Coronary artery (tissue), 2 donors: ENCODE measurements around the gene EDNRA.
A peak's percentile ranks its signal among the peaks of the same experiment; 100 is the strongest.

Experiments
- DNase-seq: peaks from one replicate; pipeline ENCODE4 v3.0.0-alpha.2; 2017; ENCODE audit warnings: low spot score
- H3K27ac ChIP-seq, 2 donors: fragments of 200-600 bp; sonication (generic); one replicate each; pipeline ENCODE4 v1.5.1; 2016 to 2019
- H3K4me3 ChIP-seq: fragments of 200-600 bp; sonication (generic); 2 replicates; pipeline ENCODE4 v1.5.1; 2016; ENCODE audit warnings: mild to moderate bottlenecking, moderate library complexity
- TF ChIP-seq, protein P1 (sequence below): fragments of 200-600 bp; sonication (generic); IDR thresholded peaks from one replicate; pipeline ENCODE4 v1.5.1; 2019; ENCODE audit warnings: antibody characterized with exemption

The EDNRA gene

DNA sequence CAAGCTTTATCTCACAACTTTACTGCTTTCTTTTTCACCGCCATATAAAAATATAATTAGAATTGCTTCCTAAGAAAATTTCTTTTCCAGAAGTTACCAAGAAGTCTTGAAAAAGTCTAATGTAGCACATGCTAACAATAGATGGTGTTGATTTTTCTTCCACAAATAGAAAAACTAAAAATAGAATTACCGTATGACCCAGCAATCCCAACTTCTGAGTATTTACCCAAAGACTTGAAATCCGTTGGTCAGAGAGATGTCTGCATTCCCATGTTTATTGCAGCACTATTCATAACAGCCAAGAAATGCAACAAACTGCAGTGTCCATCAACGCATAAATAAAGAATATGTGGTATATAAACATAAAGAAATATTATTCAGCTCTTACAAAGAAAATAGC, 17.8 kb upstream of the EDNRA start:
- H3K4me3 ChIP-seq: no peak overlapping the region
- H3K27ac ChIP-seq: peak overlapping the region; percentile 75 to 85
- no peak for DNase-seq
- TF ChIP-seq, protein P1, sequence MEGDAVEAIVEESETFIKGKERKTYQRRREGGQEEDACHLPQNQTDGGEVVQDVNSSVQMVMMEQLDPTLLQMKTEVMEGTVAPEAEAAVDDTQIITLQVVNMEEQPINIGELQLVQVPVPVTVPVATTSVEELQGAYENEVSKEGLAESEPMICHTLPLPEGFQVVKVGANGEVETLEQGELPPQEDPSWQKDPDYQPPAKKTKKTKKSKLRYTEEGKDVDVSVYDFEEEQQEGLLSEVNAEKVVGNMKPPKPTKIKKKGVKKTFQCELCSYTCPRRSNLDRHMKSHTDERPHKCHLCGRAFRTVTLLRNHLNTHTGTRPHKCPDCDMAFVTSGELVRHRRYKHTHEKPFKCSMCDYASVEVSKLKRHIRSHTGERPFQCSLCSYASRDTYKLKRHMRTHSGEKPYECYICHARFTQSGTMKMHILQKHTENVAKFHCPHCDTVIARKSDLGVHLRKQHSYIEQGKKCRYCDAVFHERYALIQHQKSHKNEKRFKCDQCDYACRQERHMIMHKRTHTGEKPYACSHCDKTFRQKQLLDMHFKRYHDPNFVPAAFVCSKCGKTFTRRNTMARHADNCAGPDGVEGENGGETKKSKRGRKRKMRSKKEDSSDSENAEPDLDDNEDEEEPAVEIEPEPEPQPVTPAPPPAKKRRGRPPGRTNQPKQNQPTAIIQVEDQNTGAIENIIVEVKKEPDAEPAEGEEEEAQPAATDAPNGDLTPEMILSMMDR: no peak

DNA sequence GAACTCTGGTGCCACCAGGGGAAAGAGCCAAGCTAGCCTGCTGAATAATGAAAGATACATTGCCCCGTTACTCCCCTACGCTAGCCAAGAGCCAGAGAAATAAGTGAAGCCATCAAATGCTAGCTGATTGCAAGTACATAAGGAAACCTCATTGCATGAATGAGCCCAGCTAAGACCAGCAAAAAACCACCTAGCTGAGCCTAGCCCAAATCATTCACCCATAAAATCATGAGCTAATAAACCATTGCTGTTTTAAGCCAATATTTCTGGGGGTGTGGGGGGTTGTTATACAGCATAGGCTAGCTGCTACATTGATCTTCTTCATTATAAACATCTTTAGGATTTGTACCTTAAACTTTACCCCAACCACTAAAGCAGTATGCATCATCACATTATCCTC, 15.4 kb upstream of the EDNRA start:
- no peak overlapping the region for H3K27ac ChIP-seq
- H3K4me3 ChIP-seq: no peak overlapping the region
- no peak for DNase-seq
- TF ChIP-seq, protein P1: no peak

DNA sequence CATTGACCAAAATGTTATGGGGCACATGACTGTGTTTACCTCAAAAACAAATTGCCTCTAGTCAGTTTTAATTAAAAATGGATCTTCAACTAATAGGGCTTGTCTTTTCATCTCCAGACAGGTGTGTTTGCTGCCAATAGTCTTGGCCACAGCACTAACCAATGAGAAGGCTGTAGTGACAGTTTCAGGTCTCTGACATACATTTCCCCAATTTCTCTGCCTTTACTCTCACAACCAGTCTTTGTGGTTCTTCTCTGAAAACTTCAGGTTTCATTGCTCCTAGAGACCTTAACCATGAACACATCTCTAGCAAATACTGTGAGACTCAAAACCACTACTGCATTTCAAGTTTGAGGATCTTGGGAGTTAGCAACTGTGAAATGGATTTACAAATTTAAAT, 3.5 kb upstream of the EDNRA start:
- TF ChIP-seq, protein P1: no peak
- no peak overlapping the region for H3K27ac ChIP-seq
- H3K4me3 ChIP-seq: no peak overlapping the region
- DNase-seq: no peak

DNA sequence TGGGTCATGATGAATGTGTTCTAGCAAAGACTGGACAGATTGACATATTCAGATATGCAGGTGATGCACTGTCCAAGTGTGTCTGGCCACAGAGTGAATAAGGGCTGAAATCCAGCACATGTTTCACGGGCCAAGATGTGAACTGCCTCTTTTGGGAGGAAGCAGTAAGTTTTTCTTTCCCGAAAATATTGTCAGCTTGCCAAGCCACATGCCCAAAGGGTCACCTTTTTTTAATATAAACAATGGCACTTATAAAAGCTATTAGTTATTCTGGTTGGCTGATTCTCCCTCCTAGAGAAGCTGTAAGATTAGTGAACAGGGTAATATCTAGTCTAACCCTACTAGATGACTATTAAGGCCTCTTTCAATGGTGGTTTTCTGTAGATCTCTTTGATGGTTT, 1.5 kb upstream of the EDNRA start:
- no peak for DNase-seq
- Histone ChIP-seq H3K27ac (peak overlapping the region; percentile 94), H3K4me3 (no peak overlapping the region)
- TF ChIP-seq, protein P1: no peak

DNA sequence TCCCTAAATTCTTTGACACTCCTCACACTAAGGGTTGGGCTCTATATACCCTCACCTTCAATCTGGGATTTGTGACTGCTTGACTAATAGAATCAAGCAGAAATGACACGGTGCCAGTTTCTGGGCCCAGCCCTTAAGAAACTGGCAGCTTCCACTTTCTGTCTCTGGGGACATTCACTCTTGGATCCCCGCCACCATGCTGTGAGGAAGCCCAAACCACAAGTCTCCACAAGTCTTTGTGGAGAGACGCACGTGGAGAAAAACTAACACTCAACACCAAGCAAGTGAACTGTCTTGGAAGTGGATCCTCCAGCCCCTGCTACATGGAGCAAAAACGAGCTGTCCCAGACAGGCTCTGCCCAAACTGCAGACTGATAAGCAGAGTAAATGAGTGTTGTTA, 1.1 kb upstream of the EDNRA start:
- Histone ChIP-seq H3K4me3 (peak overlapping the region; percentile 83), H3K27ac (peak overlapping the region; percentile 94)
- TF ChIP-seq, protein P1: no peak
- peak; percentile 88 for DNase-seq

DNA sequence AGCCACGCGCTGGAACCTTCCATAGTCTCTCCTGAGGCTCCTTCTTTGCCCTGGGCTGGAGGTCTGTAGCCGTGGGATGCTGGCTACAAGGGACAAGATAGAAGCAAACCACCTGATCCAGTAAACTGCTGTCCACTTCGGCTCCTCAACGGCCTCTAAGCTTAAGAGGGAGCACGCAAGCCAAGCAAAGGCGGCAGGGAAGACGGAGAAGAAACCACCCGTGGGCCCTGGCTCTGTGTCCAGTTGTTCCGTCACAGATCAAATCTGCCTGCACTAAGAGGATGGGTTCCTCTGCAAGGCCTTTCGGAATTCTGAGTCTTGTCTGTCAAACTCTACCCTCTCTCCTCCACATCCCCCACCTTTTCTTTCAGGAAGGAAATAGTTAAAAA, 401 bp upstream of the EDNRA start:
- TF ChIP-seq, protein P1: no peak
- no peak for DNase-seq
- H3K4me3 ChIP-seq: peak overlapping the region; percentile 83
- H3K27ac ChIP-seq: peak overlapping the region; percentile 94

DNA sequence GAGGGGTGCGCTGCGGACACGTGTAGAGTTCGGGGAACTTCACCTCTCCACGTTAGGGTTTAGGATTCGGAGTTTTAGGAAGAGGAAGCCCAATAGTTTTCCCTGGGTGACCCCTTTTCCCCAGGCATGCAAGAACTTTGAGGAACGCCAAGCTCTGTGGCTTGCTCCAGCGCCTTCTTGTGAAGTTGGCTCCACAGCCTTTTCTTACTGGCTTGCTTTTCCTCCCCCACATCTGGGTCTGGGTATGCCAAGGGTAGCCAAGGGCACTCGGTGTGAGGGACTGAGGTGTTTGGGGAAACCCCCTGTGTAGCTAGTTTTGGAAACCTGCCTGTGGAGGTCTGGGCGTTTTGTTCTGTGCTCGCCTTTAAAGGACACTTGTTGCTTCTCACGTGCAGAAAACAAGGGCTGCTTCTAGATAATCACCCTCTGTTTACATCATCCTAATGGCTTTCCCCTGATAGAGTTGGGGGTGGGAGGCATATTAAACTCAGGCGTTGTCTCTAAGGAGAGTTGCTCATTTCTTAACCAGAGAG, 746 bp downstream of the EDNRA start:
- peak overlapping the region; percentile 83 for H3K4me3 ChIP-seq
- TF ChIP-seq, protein P1: no peak
- peak overlapping the region; percentile 94 for H3K27ac ChIP-seq
- no peak for DNase-seq
